Measurements from ENCODE around the gene NCOA5. TPM values are rescaled to one million over a fixed set of nuclear protein-coding genes. Genes with fewer than 3 reads are reported as not detected.

The NCOA5 gene
- total RNA-seq, 1 experiment from 2014 or later, result 16.5 TPM

- H3K9me3 Mint-ChIP-seq, result no peaks in the 10 kb centered on the region
- ATAC-seq, result no peak
- H3K27me3 Mint-ChIP-seq (ENCODE audit: low read depth), result peaks cover 32% of the 10 kb centered on the region
- ChIA-PET POLR2A (no interaction called here), CTCF (interaction anchor here (1.2 to 3.3 kb wide), 4 partner anchors 8 to 228 kb away, joined by 3 to 19 read pairs (median 6); no protein-coding TSS in a partner anchor)
- no peak overlapping the region for H3K4me3 Mint-ChIP-seq
- DNase-seq (ENCODE audit: low spot score), result no peak
- TF ChIP-seq, protein P1, sequence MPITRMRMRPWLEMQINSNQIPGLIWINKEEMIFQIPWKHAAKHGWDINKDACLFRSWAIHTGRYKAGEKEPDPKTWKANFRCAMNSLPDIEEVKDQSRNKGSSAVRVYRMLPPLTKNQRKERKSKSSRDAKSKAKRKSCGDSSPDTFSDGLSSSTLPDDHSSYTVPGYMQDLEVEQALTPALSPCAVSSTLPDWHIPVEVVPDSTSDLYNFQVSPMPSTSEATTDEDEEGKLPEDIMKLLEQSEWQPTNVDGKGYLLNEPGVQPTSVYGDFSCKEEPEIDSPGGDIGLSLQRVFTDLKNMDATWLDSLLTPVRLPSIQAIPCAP (CRISPR knock-in tag; IDR thresholded peaks at IDR 0.05), result no peak
- TF ChIP-seq HMGA2 (CRISPR knock-in tag; IDR thresholded peaks at IDR 0.05) (no peak), JAZF1 (CRISPR knock-in tag; IDR thresholded peaks at IDR 0.05) (no peak), NR1H2 (CRISPR knock-in tag; IDR thresholded peaks at IDR 0.05) (no peak)
- TF ChIP-seq, protein P2, sequence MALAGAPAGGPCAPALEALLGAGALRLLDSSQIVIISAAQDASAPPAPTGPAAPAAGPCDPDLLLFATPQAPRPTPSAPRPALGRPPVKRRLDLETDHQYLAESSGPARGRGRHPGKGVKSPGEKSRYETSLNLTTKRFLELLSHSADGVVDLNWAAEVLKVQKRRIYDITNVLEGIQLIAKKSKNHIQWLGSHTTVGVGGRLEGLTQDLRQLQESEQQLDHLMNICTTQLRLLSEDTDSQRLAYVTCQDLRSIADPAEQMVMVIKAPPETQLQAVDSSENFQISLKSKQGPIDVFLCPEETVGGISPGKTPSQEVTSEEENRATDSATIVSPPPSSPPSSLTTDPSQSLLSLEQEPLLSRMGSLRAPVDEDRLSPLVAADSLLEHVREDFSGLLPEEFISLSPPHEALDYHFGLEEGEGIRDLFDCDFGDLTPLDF (CRISPR knock-in tag; IDR thresholded peaks at IDR 0.05), result no peak
- H3K4me1 Mint-ChIP-seq, result peaks cover 7% of the 10 kb centered on the region
- H3K36me3 Mint-ChIP-seq, result peaks cover 19% of the 10 kb centered on the region
- H3K27ac Mint-ChIP-seq, result no peak overlapping the region
Measured at GRCh38 chr20:46120136-46120535, 30.4 kb upstream of the NCOA5 start.

DNA sequence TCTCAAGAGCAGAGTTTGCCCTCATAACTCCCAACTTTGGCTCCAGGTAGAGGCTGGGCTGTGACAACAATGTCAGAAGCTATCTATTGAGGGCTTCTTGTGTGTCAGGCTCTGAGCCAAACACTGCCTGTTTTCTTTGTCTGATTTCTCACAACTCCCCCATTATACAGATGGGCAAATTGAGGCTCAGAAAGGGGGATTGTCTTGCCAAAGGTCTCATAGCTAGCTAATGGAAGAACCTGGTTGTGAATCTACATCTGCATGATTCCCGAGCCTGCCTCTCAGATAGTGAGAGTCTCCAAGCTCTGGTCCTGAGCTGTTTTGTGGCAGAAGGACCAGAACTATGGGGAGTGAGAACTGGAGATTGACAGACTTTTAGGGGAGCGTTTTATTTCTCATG lies 29.8 kb upstream of the NCOA5 start:
- DNase-seq (ENCODE audit: low spot score) (no peak), ATAC-seq (no peak)
- ChIA-PET CTCF (interaction anchor here (0.6 to 3.3 kb wide), 7 partner anchors 9 to 228 kb away, joined by 3 to 19 read pairs (median 4); no protein-coding TSS in a partner anchor), POLR2A (no interaction called here)
- no peaks in the 10 kb centered on the region for H3K9me3 Mint-ChIP-seq
- TF ChIP-seq TP53 (CRISPR knock-in tag; IDR thresholded peaks at IDR 0.05) (no peak), ZNF263 (CRISPR knock-in tag; IDR thresholded peaks at IDR 0.05; ENCODE audit: low read depth) (no peak), FOXJ3 (CRISPR knock-in tag; IDR thresholded peaks at IDR 0.05; ENCODE audit: borderline replicate concordance) (no peak), GRHL2 (CRISPR knock-in tag; IDR thresholded peaks at IDR 0.05; ENCODE audit: insufficient replicate concordance, severe bottlenecking) (no peak)
- H3K27me3 Mint-ChIP-seq (ENCODE audit: low read depth), result peaks cover 36% of the 10 kb centered on the region
- H3K4me1 Mint-ChIP-seq, result peaks cover 7% of the 10 kb centered on the region
- H3K27ac Mint-ChIP-seq, result no peak overlapping the region
- H3K36me3 Mint-ChIP-seq, result peaks cover 19% of the 10 kb centered on the region
- peak overlapping the region; percentile 14; the same call in 1 of the 2 replicates for H3K4me3 Mint-ChIP-seq

DNA sequence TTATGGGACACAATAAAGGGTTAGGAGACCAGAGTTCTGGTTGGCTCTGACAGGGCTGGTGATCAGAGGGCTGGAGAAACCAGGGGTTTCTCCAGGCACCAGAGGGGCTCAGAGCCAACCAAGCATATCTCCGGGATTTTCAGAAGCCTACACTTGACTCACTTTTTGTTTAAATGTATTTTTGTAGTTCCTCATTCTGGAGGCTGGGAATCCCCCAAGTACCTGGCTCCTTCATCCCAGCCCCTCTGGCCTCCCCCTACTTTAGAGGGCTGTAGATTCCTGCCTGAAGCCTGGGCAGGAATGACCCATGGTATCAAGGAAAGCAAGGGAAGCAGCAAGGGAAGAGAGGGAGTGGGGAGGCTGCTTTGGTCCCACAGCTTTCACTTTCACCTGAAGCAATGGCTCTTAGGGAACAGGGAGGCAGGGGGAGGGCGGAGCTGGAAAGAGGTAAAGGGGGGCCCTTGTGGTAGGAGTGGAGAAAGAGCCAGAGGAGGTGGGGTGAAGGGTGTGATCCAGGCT lies 29.3 kb upstream of the NCOA5 start:
- ATAC-seq, result no peak
- Mint-ChIP-seq H3K4me3 (peak overlapping the region; percentile 99), H3K4me1 (peaks cover 7% of the 10 kb centered on the region), H3K27ac (no peak overlapping the region), H3K9me3 (no peaks in the 10 kb centered on the region), H3K27me3 (ENCODE audit: low read depth) (peaks cover 40% of the 10 kb centered on the region), H3K36me3 (peaks cover 15% of the 10 kb centered on the region)
- ChIA-PET POLR2A (no interaction called here), CTCF (interaction anchor here (0.6 to 3.3 kb wide), 11 partner anchors 9 to 230 kb away, joined by 3 to 19 read pairs (median 4); no protein-coding TSS in a partner anchor)
- no peak for DNase-seq (ENCODE audit: low spot score)
- TF ChIP-seq, protein P3, sequence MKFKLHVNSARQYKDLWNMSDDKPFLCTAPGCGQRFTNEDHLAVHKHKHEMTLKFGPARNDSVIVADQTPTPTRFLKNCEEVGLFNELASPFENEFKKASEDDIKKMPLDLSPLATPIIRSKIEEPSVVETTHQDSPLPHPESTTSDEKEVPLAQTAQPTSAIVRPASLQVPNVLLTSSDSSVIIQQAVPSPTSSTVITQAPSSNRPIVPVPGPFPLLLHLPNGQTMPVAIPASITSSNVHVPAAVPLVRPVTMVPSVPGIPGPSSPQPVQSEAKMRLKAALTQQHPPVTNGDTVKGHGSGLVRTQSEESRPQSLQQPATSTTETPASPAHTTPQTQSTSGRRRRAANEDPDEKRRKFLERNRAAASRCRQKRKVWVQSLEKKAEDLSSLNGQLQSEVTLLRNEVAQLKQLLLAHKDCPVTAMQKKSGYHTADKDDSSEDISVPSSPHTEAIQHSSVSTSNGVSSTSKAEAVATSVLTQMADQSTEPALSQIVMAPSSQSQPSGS (CRISPR knock-in tag; IDR thresholded peaks at IDR 0.05; ENCODE audit: borderline replicate concordance, low read depth), result no peak
- TF ChIP-seq ZNF423 (CRISPR knock-in tag; IDR thresholded peaks at IDR 0.05), result no peak
- TF ChIP-seq ZBTB21 (CRISPR knock-in tag; IDR thresholded peaks at IDR 0.05; ENCODE audit: borderline replicate concordance), result no peak
- no peak for TF ChIP-seq ZNF416 (CRISPR knock-in tag; IDR thresholded peaks at IDR 0.05)
- TF ChIP-seq, protein P4, sequence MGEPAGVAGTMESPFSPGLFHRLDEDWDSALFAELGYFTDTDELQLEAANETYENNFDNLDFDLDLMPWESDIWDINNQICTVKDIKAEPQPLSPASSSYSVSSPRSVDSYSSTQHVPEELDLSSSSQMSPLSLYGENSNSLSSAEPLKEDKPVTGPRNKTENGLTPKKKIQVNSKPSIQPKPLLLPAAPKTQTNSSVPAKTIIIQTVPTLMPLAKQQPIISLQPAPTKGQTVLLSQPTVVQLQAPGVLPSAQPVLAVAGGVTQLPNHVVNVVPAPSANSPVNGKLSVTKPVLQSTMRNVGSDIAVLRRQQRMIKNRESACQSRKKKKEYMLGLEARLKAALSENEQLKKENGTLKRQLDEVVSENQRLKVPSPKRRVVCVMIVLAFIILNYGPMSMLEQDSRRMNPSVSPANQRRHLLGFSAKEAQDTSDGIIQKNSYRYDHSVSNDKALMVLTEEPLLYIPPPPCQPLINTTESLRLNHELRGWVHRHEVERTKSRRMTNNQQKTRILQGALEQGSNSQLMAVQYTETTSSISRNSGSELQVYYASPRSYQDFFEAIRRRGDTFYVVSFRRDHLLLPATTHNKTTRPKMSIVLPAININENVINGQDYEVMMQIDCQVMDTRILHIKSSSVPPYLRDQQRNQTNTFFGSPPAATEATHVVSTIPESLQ (CRISPR knock-in tag; IDR thresholded peaks at IDR 0.05), result no peak
- no peak for TF ChIP-seq ZNF263 (CRISPR knock-in tag; IDR thresholded peaks at IDR 0.05; ENCODE audit: low read depth)
- TF ChIP-seq ZNF219 (CRISPR knock-in tag; IDR thresholded peaks at IDR 0.05; ENCODE audit: borderline replicate concordance), result no peak
- TF ChIP-seq, protein P2 (CRISPR knock-in tag; IDR thresholded peaks at IDR 0.05), result no peak
- TF ChIP-seq, protein P5, sequence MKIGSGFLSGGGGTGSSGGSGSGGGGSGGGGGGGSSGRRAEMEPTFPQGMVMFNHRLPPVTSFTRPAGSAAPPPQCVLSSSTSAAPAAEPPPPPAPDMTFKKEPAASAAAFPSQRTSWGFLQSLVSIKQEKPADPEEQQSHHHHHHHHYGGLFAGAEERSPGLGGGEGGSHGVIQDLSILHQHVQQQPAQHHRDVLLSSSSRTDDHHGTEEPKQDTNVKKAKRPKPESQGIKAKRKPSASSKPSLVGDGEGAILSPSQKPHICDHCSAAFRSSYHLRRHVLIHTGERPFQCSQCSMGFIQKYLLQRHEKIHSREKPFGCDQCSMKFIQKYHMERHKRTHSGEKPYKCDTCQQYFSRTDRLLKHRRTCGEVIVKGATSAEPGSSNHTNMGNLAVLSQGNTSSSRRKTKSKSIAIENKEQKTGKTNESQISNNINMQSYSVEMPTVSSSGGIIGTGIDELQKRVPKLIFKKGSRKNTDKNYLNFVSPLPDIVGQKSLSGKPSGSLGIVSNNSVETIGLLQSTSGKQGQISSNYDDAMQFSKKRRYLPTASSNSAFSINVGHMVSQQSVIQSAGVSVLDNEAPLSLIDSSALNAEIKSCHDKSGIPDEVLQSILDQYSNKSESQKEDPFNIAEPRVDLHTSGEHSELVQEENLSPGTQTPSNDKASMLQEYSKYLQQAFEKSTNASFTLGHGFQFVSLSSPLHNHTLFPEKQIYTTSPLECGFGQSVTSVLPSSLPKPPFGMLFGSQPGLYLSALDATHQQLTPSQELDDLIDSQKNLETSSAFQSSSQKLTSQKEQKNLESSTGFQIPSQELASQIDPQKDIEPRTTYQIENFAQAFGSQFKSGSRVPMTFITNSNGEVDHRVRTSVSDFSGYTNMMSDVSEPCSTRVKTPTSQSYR (CRISPR knock-in tag; IDR thresholded peaks at IDR 0.05), result no peak
- no peak for TF ChIP-seq FOXP4 (CRISPR knock-in tag; IDR thresholded peaks at IDR 0.05)
- TF ChIP-seq, protein P6, sequence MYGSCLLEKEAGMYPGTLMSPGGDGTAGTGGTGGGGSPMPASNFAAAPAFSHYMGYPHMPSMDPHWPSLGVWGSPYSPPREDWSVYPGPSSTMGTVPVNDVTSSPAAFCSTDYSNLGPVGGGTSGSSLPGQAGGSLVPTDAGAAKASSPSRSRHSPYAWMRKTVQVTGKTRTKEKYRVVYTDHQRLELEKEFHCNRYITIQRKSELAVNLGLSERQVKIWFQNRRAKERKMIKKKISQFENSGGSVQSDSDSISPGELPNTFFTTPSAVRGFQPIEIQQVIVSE (CRISPR knock-in tag; IDR thresholded peaks at IDR 0.05; ENCODE audit: borderline replicate concordance), result no peak
